ENCODE data around the gene TGFA.

DNA sequence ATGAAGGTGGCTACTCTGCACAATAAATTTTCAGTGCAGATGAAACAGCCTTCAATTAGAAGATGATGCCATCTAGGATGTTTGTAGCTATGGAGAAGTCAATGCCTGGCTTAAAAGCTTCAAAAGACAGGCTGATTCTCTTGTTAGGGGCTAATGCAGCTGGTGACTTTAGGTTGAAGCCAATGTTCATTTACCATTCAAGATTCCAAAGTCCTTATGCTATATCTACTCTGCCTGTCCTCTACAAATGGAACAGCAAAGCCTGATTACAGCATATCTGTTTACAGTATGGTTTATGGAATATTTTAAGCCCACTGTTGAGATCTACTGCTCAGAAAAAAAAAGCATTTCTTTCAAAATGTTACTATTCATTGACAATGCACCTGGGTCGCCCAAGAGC is 15.8 kb downstream of the TGFA start:
- TF ChIP-seq POLR2A (IDR thresholded peaks at IDR 0.05; ENCODE audit: low read depth), result no peak
- TF ChIP-seq, protein P1, sequence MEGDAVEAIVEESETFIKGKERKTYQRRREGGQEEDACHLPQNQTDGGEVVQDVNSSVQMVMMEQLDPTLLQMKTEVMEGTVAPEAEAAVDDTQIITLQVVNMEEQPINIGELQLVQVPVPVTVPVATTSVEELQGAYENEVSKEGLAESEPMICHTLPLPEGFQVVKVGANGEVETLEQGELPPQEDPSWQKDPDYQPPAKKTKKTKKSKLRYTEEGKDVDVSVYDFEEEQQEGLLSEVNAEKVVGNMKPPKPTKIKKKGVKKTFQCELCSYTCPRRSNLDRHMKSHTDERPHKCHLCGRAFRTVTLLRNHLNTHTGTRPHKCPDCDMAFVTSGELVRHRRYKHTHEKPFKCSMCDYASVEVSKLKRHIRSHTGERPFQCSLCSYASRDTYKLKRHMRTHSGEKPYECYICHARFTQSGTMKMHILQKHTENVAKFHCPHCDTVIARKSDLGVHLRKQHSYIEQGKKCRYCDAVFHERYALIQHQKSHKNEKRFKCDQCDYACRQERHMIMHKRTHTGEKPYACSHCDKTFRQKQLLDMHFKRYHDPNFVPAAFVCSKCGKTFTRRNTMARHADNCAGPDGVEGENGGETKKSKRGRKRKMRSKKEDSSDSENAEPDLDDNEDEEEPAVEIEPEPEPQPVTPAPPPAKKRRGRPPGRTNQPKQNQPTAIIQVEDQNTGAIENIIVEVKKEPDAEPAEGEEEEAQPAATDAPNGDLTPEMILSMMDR (IDR thresholded peaks at IDR 0.05), result no peak
- TF ChIP-seq EP300 (IDR thresholded peaks at IDR 0.05), result no peak

All from esophagus muscularis mucosa (tissue), 4 donors.